Right lobe of liver (tissue), 4 donors: Measurements from ENCODE around the gene RNF20.
A peak's percentile ranks its signal among the peaks of the same experiment; 100 is the strongest.

Source experiments
- POLR2A ChIP-seq: fragments of 450-650 bp; IDR thresholded peaks from one replicate; pipeline ENCODE4 v1.6.1; 2017; ENCODE audit warnings: antibody characterized with exemption, mild to moderate bottlenecking
- TF ChIP-seq, protein P1 (sequence below), 4 donors: fragments of 200-600 bp in 3 of 4; fragments of 450-650 bp in 1 of 4; IDR thresholded peaks; one replicate each; pipeline versions ENCODE4 v1.5.1 to v1.8.0; 2016 to 2022; ENCODE audit warnings: antibody characterized with exemption in 4 of 4, mild to moderate bottlenecking in 2 of 4
- donor health status: DM: no; HTN: no; CAD: no.
- donor health status: DM: no; HTN: no; CAD: no.
- donor health status: DM: no; HTN: yes; CAD: no.

DNA sequence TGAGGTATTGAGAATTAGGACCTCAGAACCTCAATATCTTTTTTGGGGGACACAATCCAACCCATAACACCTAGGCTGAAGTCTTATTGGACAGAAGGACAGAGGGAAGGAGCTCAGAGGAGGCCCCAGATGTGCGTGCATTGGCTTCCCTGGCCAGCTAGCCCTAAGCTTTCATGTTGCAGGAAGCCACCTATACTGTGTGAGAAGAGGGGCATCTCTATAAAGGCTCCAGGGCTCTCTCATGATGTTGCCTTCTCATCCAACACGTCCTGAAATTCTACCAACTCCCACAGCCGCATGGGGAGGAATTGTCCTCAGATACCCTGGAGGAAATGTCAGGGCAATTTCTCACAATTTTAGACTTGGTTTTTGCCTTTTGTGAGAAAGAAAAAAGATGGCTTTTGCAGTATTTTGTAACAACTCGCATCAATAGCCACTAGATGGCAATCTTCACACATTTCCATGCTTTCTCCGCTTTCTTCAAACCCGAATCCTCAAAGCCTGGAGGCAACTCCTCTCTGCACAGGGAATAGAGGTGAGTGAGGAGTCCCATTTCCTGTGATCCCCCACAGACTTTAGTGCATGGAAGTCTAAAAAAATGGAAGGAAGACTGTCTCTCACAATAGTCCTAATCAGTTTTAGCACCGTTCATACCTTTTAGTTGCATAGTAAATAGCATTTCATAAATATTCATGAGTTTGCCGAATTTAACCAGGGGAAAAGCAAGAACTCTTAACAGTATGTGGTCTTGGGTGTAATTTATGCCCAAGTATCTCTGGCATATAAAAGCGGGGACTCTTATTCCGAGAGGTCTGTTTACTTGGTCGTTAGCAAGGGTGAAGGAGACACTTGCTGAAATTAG, 68.5 kb downstream of the RNF20 start:
- no peak for TF ChIP-seq POLR2A
- TF ChIP-seq, protein P1, sequence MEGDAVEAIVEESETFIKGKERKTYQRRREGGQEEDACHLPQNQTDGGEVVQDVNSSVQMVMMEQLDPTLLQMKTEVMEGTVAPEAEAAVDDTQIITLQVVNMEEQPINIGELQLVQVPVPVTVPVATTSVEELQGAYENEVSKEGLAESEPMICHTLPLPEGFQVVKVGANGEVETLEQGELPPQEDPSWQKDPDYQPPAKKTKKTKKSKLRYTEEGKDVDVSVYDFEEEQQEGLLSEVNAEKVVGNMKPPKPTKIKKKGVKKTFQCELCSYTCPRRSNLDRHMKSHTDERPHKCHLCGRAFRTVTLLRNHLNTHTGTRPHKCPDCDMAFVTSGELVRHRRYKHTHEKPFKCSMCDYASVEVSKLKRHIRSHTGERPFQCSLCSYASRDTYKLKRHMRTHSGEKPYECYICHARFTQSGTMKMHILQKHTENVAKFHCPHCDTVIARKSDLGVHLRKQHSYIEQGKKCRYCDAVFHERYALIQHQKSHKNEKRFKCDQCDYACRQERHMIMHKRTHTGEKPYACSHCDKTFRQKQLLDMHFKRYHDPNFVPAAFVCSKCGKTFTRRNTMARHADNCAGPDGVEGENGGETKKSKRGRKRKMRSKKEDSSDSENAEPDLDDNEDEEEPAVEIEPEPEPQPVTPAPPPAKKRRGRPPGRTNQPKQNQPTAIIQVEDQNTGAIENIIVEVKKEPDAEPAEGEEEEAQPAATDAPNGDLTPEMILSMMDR (IDR thresholded peaks at IDR 0.05) = peak; percentile 62 to 70 (median 68)
